Endothelial cell of umbilical vein (primary cell): Measurements from ENCODE around the gene ENPP3.

Experiments used
- CTCF ChIP-seq, 2 donors: IDR thresholded peaks; 1 replicate in 1 of 2; 2 replicates in 1 of 2; pipeline ENCODE4 v1.5.1; 2011; ENCODE audit warnings: low read length in 2 of 2, mild to moderate bottlenecking in 2 of 2, moderate library complexity in 2 of 2, control low read depth in 1 of 2, inconsistent platforms in 1 of 2, low read depth in 1 of 2; ENCODE audit not compliant: insufficient read depth in 1 of 2; ENCODE audit errors: extremely low read depth in 1 of 2
- POLR2A ChIP-seq: IDR thresholded peaks from 2 replicates; pipeline ENCODE4 v1.6.1; 2012; ENCODE audit warnings: low read depth, mild to moderate bottlenecking, control low read depth, low read length

DNA sequence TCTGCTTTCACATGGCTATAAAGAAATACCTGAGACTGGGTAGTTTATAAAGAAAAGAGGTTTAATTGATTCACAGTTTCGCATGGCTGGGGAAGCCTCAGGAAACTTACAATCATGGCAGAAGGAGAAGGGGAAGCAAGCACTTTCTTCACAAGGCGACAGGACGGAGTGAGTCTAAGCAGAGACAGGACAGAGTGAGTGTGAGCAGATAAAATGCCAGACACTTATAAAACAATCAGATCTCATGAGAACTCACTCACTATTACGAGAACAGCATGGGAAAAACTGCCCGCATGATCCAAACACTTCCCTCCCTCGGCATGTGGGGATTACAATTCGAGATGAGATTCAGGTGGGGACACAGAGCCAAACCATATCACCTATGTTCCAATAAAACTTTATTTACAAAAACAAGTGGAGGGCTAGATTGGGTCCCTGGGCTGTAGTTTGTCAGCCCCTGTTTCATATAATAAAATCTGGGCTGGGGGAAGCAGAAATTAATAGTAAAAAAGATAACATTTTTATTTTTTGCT lies 110.8 kb downstream of the ENPP3 start:
- TF ChIP-seq CTCF (IDR thresholded peaks at IDR 0.05; ENCODE audit: extremely low read depth in 1 of 2, insufficient read depth in 1 of 2, low read depth in 1 of 2, low read length in 2 of 2): no peak
- TF ChIP-seq POLR2A: no peak
